Liver (tissue), 3 donors: ENCODE data around the gene TMSB15C.

Experiments
- CTCF ChIP-seq: fragments of 150-350 bp; IDR thresholded peaks from 2 replicates; pipeline ENCODE4 v1.5.1; 2017; ENCODE audit warnings: improper control_type of control experiment, low read depth, low read length; ENCODE audit not compliant: missing input control
- EGR1 ChIP-seq, 2 donors: IDR thresholded peaks; 2 replicates each; pipeline ENCODE4 v1.6.1; 2016 to 2018; ENCODE audit warnings: antibody characterized with exemption in 2 of 2, low read depth in 2 of 2
- RAD21 ChIP-seq, 2 donors: IDR thresholded peaks; 2 replicates each; pipeline ENCODE4 v1.6.1; 2016; ENCODE audit warnings: antibody characterized with exemption in 2 of 2, mild to moderate bottlenecking in 2 of 2
- donor health status: healthy.
- donor health status: healthy.

GRCh38 chrX:104108955-104109354 is 32.9 kb upstream of the TMSB15C start:
- no peak for TF ChIP-seq RAD21 (IDR thresholded peaks at IDR 0.05)
- TF ChIP-seq EGR1 (IDR thresholded peaks at IDR 0.05; ENCODE audit: low read depth in 2 of 2): no peak
- no peak for TF ChIP-seq CTCF
